AG09319 (cell line): ENCODE data around the gene GNMT.

Experiments
- DNase-seq: peaks from one replicate; pipeline ENCODE4 v3.0.0-alpha.2; 2010; ENCODE audit warnings: low read depth; ENCODE audit errors: extremely low read depth
- TF ChIP-seq, protein P1 (sequence below): IDR thresholded peaks from 2 replicates; pipeline ENCODE4 v1.5.1; 2011; ENCODE audit warnings: low read depth, mild to moderate bottlenecking, inconsistent platforms, low read length, moderate library complexity

The GNMT gene

DNA sequence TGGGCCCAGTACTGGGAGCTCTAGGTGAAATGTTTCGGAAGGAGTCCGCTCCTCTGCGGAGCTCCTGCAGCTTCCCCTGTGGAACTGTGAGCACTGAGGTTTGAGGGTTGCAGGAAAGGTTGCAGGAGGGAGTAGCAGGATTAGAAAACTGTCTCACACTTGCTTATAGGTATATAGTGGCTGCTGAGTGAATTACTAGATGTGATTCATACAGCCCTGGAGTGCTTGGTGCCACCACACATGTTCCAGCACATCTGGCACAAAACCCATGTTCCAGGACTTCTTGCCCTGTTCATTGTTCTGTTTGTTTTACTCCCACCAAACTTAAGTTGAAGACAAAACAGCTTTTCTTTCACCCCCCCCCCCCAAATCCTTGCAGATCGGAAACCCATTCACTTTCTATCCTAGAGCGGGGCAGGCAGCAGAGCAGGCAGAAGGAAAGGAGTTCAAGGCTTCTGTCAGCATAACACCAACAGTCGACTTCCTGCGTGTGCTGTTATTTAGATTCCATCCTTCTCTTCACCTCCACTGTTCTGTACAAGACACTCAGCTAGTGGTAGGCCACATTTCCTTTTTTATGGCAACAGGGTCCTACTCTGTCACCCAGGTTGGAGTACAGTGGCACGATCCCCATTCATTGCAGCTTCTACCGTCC, 19.1 kb downstream of the GNMT start:
- DNase-seq: no peak
- TF ChIP-seq, protein P1, sequence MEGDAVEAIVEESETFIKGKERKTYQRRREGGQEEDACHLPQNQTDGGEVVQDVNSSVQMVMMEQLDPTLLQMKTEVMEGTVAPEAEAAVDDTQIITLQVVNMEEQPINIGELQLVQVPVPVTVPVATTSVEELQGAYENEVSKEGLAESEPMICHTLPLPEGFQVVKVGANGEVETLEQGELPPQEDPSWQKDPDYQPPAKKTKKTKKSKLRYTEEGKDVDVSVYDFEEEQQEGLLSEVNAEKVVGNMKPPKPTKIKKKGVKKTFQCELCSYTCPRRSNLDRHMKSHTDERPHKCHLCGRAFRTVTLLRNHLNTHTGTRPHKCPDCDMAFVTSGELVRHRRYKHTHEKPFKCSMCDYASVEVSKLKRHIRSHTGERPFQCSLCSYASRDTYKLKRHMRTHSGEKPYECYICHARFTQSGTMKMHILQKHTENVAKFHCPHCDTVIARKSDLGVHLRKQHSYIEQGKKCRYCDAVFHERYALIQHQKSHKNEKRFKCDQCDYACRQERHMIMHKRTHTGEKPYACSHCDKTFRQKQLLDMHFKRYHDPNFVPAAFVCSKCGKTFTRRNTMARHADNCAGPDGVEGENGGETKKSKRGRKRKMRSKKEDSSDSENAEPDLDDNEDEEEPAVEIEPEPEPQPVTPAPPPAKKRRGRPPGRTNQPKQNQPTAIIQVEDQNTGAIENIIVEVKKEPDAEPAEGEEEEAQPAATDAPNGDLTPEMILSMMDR: no peak

DNA sequence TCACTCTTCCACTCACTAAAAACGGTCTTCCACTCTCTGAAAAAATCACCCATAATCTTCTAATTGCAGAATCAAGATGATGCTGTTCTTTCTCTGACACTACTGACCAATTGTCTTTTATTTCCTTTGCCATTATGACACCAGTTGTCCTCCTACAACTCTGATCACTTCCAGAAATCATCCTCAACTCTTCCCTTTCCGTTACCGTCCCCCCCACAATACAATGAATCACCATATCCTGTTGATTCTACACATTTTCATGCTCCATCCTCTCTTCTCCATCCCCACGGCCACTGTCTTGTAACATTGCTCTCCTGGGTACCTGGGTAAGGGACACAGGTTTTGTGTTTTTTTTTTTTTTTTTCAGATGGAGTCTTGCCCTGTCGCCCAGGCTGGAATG, 21.3 kb downstream of the GNMT start:
- TF ChIP-seq, protein P1: no peak
- DNase-seq: no peak

DNA sequence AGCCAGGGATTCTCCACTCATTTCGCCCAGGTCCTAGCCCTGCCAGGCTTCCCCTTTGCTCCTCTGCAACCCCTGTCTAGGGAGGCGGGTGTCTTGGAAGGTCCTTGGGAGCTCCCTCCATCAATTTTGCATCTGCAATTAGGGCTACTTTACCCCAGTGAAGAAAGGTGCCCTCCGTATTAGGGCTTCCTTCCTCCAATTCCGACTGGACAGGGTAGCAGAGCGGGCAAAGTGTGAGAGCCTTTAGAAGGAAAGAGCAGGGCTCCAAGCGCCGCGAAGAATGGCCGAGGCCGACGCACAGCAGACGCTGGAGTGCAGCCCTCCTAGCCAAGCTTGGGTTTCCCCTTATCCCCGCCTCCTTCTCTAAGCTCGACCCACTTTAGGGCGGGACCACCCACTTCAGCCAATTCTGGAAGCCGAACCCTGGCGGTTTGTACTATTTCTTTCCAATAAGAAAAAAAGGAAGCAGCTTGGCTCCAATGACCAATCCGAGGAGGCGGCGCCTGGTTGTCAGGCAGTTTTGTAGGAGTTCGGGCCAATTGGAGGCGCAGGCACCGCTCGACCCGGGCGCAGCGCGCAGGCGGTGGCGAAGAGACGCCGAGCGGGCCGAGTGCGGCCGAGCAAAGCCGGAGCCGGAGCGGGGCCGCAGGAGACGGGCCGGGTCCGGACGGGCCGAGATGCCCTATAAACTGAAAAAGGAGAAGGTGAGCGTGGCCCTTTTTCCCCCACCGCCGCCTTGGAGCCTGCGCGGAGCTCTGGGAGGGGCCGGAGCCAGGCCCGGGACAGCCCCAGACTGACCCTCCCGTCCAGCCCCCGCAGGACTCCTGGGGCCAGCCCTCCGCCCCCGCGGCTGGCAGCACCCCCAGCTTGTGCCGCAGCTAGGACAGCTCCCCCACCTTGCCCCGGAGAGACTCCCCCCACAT, 23.7 kb downstream of the GNMT start, which contains the start of gene PPP2R5D:
PPP2R5D (plus strand) TSS at position 570 of the 923 bp plus-strand sequence; CDS start at position 678, 108 bp downstream.
- DNase-seq: peak; percentile 96
- TF ChIP-seq, protein P1: no peak

DNA sequence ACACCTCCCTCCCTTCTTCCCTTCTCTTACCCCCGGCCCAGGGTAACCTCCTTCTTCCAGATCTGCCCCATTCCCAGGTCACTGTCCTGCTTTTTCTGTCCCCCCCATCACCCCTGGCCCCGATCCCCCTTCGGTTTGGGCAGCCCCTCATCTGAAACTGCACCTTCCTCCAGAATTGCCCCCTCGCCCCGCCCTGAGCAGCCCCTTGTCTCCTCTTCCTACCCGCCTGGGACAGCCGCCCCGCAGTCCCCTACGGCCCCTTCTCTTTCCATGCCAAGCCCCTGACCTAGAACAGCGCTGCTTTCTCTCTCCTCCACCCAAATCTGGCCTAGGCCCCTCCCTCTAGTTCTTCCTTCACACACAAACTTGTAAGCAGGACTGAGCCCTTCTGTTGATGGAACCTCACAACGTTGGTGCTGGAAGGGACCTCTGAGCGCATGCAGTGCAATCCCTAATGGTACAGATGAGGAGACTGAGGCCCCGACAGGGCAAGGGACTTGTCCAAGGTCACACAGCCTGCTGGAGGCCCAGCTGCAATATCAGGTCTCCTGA, 24.4 kb downstream of the GNMT start:
- no peak for DNase-seq

DNA sequence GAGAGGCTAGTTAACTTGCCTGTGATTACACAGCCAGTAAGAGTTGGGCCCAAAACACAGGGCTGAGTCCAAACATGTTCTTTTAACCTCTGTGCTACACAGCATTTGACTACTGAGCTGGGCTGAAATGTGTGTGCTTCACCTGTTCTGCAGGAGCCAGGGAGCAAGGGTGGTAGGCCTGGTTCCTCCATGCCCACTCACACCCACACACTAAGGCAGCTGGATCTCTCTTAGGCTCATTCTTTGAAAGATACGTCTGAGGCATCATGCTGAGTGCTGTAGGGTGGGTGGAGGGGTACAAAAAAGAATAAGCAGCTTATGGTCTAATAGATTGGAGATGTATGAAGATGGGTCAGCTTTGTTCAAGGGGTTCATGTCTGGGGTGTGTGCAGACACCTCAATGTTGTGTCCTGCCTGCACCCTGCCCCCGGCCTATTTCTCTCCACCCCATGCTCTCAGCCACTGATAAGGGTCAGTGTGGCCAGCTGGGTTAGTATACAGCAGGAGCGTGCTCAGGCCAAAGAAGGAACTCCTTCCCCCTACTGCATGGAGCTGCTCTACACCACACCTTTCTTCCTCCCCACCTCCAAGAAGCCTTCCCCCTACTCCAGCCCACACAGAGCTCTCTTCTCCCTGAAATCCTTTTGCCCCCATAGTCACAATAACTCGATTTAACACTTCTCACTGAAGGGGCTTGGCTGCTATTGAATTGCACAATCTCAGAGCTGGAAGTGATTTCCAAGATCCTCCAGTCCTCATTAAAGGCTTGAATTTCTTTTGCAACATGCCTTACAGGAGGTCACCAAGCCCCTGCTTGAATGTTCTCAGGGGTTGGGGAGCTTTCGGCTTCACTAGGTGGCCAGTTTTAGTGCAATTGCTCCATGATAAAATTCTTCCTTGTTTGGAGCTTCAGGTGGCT, 27.2 kb downstream of the GNMT start:
- TF ChIP-seq, protein P1: no peak
- no peak for DNase-seq

More for the DNA sequence above, 24.4 kb downstream of the GNMT start:
- TF ChIP-seq, protein P1: no peak

DNA sequence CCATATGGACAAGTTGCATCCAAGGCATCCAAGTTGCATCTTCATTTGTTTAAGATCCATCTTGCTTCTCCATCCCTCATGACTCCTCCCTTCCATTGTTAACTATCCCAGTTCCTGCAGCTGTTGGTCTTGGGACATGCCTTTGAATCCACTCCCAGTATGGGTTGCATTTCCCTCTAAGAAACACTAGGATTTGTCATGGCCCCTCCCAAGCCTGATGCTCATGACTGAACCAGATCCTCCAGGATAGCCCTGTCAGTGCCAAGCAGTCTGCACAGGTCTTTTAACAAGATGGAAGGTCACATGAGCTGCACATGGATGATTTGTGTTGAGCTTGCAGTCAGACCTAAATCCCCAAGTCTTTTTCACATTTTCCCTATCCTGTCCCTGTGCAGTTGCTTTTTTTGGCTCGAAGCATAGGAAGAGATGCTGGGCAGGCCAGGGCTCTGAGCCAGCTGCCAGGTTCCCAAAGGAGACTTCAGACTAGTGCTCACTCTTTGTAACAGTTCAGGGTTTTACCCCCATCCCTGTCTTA, 28.0 kb downstream of the GNMT start:
- TF ChIP-seq, protein P1: no peak
- no peak for DNase-seq
